ENCODE data around the gene ARHGAP9.

DNA sequence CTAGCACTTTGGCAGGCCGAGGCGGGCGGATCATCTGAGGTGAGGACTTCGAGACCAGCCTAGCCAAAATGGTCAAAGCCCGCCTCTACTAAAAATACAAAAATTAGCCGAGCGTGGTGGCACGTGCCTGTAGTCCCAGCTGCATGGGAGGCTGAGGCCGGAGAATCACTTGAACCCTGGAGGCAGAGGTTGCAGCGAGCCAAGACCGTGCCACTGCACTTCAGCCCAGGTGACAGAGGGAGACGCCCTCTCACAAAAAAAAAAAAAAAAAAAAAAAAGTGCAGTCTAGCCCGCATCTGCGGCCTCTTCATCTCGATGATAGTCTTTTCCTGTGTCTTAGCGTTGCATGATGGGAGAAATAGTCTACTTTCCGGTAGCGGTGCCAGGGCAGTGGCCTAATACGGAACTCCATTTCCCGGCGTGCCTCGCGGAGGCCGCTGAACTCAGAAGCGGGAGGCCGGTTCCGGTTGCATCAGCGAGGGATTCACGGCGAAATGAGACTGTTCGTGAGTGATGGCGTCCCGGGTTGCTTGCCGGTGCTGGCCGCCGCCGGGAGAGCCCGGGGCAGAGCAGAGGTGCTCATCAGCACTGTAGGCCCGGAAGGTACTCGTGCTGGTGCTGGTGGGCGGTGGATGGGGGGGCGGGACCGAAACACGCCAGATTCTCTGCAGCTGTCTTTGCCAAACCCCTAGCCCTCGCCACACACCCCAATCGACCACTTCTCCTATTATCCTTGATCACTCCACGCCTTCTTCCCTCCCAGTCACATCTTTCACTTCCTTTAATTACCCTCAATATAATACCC is 8.1 kb upstream of the ARHGAP9 start, which contains the start of gene MARS1:
- TF ChIP-seq, protein P1, sequence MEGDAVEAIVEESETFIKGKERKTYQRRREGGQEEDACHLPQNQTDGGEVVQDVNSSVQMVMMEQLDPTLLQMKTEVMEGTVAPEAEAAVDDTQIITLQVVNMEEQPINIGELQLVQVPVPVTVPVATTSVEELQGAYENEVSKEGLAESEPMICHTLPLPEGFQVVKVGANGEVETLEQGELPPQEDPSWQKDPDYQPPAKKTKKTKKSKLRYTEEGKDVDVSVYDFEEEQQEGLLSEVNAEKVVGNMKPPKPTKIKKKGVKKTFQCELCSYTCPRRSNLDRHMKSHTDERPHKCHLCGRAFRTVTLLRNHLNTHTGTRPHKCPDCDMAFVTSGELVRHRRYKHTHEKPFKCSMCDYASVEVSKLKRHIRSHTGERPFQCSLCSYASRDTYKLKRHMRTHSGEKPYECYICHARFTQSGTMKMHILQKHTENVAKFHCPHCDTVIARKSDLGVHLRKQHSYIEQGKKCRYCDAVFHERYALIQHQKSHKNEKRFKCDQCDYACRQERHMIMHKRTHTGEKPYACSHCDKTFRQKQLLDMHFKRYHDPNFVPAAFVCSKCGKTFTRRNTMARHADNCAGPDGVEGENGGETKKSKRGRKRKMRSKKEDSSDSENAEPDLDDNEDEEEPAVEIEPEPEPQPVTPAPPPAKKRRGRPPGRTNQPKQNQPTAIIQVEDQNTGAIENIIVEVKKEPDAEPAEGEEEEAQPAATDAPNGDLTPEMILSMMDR (IDR thresholded peaks at IDR 0.05): peak in 1 of 4 donors; percentile 27
- peak; percentile 54 for TF ChIP-seq POLR2A (IDR thresholded peaks at IDR 0.05)
